Sigmoid colon (tissue), 7 donors: Measurements from ENCODE around the gene CFAP100. TPM values are rescaled to one million over a fixed set of nuclear protein-coding genes. Genes with fewer than 3 reads are reported as not detected.

ENCODE experiments used
- DNase-seq: peaks from one replicate; pipeline ENCODE4 v3.0.0-alpha.2; 2019
- H3K27ac ChIP-seq, 4 donors: fragments of 200-600 bp; sonication (generic); one replicate each; pipeline ENCODE4 v1.5.1; 2016 to 2019; ENCODE audit warnings: mild to moderate bottlenecking in 1 of 4
- H3K27me3 ChIP-seq, 3 donors: fragments of 200-600 bp; sonication (generic); one replicate each; pipeline ENCODE4 v1.5.1; 2019; ENCODE audit warnings: mild to moderate bottlenecking in 1 of 3
- H3K36me3 ChIP-seq, 4 donors: fragments of 200-600 bp; sonication (generic); one replicate each; pipeline ENCODE4 v1.5.1; 2016 to 2019
- H3K4me1 ChIP-seq, 4 donors: fragments of 200-600 bp; sonication (generic); one replicate each; pipeline ENCODE4 v1.5.1; 2017 to 2019
- H3K4me3 ChIP-seq, 4 donors: fragments of 200-600 bp; sonication (generic); one replicate each; pipeline ENCODE4 v1.5.1; 2017 to 2019; ENCODE audit warnings: mild to moderate bottlenecking in 2 of 4, moderate library complexity in 1 of 4
- H3K9me3 ChIP-seq, 4 donors: fragments of 200-600 bp in 3 of 4; sonication (generic) in 3 of 4; one replicate each; pipeline versions ENCODE4 v1.5.1 to v1.6.1; 2013 to 2019
- EP300 ChIP-seq, 4 donors: sonication (generic); formaldehyde crosslinking; IDR thresholded peaks; one replicate each; pipeline ENCODE4 v1.6.1; 2017; ENCODE audit warnings: antibody characterized with exemption in 4 of 4
- POLR2A ChIP-seq, 2 donors: fragments of 450-650 bp; IDR thresholded peaks; one replicate each; pipeline ENCODE4 v1.6.1; 2016; ENCODE audit warnings: antibody characterized with exemption in 2 of 2, mild to moderate bottlenecking in 2 of 2, moderate library complexity in 2 of 2
- POLR2AphosphoS5 ChIP-seq, 4 donors: sonication (generic); formaldehyde crosslinking; IDR thresholded peaks; one replicate each; pipeline ENCODE4 v1.6.1; 2017; ENCODE audit warnings: antibody characterized with exemption in 4 of 4
- WGBS, 2 donors: extraction: QIAGEN DNeasy Blood & Tissue Kit; methylation state at CpG; one replicate each; pipeline ENCODE4 v1.1.7; 2013; 5-methylcytosine and 5-hydroxymethylcytosine counted together
- intact Hi-C: fragments of 100-400 bp; cut with DNase I; formaldehyde crosslinking; loops from one replicate; pipeline ENCODE4 v1.15.1; 2023
- polyA plus RNA-seq, 3 donors: library from polyadenylated mRNA; stranded (reverse); fragments of 200-250 nt; gene quantifications; one replicate each; pipeline ENCODE4 v1.2.3, GENCODE V29; 2013
- total RNA-seq, 4 donors: library from RNA; depleted of rRNA; stranded (reverse); fragments of >200 nt; gene quantifications; one replicate each; pipeline ENCODE4 v1.1.0, GENCODE V29; 2016
- TF ChIP-seq, protein P1 (sequence below), 4 experiments: fragments of 450-650 bp in 3 of 4; fragments of 200-600 bp in 1 of 4; IDR thresholded peaks; one replicate each; pipeline ENCODE4 v1.5.1; 2016 to 2019; ENCODE audit warnings: antibody characterized with exemption in 4 of 4, mild to moderate bottlenecking in 3 of 4, moderate library complexity in 2 of 4
- donor health status: healthy with polysubstance abuse.
- donor health status: Bipolar disorder and iron deficiency.
- donor health status: healthy.

CFAP100 gene
- total and polyA plus RNA-seq, 7 donors, result not detected

DNA sequence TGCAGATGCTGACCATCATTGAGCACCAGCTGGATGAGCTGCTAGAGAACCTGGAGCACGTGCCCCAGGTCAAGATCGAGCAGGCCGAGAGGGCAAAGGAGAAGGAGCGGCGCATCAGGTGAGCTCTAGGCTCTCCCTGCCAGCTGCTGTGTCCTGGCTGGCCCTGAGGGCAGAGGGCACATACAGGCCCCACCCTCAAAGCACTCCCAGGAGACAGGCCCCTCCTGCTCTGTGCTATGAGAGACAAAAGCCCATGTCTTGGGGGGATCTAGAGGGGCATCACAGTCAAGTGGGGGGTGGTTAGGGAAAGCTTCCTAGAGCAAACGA lies 39.5 kb downstream of the CFAP100 start:
- H3K36me3 ChIP-seq, result peaks cover 5 to 35% (median 11%) of the 10 kb centered on the region in 4 donors
- DNase-seq, result peak; percentile 48
- H3K9me3 ChIP-seq, result no peaks in the 10 kb centered on the region
- H3K4me3 ChIP-seq, result no peak overlapping the region
- H3K27ac ChIP-seq, result no peak overlapping the region
- intact Hi-C loops, result no loop called here
- no peaks in the 10 kb centered on the region for H3K4me1 ChIP-seq
- TF ChIP-seq POLR2AphosphoS5 (IDR thresholded peaks at IDR 0.05) (no peak), POLR2A (IDR thresholded peaks at IDR 0.05) (no peak)
- TF ChIP-seq, protein P1, sequence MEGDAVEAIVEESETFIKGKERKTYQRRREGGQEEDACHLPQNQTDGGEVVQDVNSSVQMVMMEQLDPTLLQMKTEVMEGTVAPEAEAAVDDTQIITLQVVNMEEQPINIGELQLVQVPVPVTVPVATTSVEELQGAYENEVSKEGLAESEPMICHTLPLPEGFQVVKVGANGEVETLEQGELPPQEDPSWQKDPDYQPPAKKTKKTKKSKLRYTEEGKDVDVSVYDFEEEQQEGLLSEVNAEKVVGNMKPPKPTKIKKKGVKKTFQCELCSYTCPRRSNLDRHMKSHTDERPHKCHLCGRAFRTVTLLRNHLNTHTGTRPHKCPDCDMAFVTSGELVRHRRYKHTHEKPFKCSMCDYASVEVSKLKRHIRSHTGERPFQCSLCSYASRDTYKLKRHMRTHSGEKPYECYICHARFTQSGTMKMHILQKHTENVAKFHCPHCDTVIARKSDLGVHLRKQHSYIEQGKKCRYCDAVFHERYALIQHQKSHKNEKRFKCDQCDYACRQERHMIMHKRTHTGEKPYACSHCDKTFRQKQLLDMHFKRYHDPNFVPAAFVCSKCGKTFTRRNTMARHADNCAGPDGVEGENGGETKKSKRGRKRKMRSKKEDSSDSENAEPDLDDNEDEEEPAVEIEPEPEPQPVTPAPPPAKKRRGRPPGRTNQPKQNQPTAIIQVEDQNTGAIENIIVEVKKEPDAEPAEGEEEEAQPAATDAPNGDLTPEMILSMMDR (IDR thresholded peaks at IDR 0.05), result no peak
- WGBS, 2 donors, result 80 to 92% methylated on average over 6 of the region's 6 CpGs
- H3K27me3 ChIP-seq, result no peaks in the 10 kb centered on the region

DNA sequence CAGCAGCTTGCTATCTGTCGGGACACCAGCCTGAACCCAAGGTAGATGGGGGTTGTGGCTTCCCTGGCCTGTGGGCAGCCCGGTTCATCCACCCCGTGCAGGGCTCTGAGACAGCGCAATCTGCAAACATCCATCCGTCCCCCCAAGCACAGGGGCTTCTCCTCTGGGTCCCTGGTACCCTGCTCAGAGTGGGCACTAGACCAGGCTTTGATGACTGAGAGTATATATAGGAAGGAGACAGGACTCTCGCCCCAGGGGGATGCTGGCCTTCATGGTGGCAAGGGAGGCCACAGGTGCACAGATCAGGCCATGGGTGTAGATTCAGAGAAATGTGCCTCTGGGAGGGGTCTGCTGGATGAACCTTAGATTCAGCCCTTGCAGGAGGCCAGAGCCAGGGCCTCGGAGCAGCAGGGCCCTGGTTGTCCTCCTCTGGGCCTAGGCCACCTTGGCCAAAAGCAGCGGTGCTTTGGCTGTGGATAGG lies 40.3 kb downstream of the CFAP100 start:
- no peaks in the 10 kb centered on the region for H3K4me1 ChIP-seq
- no peak overlapping the region for H3K27ac ChIP-seq
- DNase-seq, result peak; percentile 46
- WGBS, 2 donors, result 94% methylated on average over 8 of the region's 8 CpGs
- TF ChIP-seq, protein P1 (IDR thresholded peaks at IDR 0.05), result no peak
- H3K36me3 ChIP-seq, result peaks cover 5 to 43% (median 11%) of the 10 kb centered on the region in 4 donors
- no peaks in the 10 kb centered on the region for H3K27me3 ChIP-seq
- H3K4me3 ChIP-seq, result no peak overlapping the region
- no peaks in the 10 kb centered on the region for H3K9me3 ChIP-seq
- intact Hi-C loops, result no loop called here

DNA sequence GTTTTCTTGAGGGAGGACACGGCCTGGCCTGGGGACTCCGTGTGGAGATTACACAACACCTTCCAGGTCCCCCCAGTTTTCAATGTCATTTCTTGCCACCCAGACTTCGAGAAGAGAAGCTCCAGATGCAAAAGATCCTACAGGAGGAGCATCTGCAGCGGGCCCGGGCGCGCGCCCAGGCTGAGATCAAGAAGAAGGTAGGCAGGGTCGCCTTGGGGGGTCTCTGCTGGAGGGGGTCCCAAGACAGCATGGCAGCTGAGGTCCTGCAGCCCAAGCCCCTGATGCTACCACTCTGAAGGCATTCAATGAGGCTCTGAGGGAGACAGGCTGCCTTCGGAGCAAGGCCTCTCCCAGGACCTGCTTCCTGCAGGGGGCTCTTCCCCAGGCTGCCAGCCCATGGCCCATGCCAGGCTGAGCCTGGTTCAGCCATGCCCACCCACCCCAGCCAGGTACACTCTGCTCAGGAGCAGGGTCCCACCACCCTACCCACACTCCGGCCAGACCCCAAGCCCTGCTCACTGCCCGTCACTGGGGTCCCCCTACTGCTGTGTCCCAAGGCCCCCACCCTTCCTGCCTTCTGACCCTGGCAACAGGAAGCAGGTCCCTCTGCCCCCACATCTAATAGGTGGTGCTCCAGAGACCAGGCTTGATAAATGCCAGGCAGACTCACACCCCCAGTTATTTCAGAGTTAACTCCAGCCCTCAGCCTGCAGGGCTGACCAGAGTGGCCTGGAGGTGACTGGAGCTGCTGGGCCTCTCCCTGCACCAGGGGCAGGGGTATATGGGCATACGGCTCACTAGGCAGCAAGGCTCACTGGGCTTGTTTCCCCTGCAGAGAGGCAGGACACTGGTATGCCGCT lies 41.0 kb downstream of the CFAP100 start:
- intact Hi-C loops, result no loop called here
- Histone ChIP-seq H3K27me3 (no peaks in the 10 kb centered on the region), H3K4me1 (no peaks in the 10 kb centered on the region), H3K36me3 (peaks cover 5 to 49% (median 11%) of the 10 kb centered on the region in 4 donors), H3K9me3 (no peaks in the 10 kb centered on the region), H3K27ac (no peak overlapping the region), H3K4me3 (no peak overlapping the region)
- peak; percentile 58 for DNase-seq
- 95 to 97% methylated on average over 14 of the region's 14 CpGs for WGBS, 2 donors
- no peak for TF ChIP-seq POLR2A (IDR thresholded peaks at IDR 0.05)
- TF ChIP-seq POLR2AphosphoS5 (IDR thresholded peaks at IDR 0.05), result no peak
- TF ChIP-seq EP300 (IDR thresholded peaks at IDR 0.05), result no peak
- TF ChIP-seq, protein P1 (IDR thresholded peaks at IDR 0.05), result no peak

DNA sequence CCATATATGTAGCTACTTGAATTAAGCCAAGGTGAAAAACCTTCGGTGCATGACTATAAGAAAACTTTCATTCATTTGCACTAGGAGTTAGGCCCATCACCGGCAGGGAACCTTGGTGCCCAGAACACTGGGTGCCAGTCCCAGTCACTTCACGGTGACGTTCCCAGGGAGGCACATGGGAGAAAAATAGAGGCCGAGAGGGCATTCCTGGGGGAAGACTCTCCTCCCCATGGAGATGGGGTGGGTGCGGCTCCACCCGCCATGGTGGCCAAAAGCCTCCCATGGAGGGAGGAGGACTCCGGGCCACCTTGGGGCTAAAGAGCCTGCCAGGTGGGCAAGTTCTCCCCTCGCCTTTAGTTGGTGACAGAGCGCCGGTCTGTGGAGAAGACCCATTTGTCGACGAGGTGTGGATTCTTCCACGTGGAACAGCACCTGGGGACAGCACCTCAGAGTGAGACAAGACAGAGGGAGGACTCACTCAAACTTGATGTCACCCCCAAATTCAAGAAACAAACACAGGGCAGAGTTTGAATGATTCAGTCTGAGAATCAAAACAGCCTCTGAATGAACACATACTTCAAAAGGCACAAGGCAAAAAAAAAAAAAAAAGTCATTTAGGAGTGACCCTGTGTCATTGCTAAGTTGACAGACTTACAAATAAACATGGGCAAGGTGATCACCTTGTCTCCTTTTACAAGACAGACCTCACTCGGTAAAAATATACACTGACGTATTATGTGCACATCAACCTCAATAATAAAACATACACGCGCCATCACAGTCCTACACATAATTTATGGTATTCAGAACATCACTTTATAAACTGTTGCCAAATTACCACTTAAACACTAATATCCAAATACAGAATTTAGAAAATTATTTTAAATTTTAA lies 42.4 kb downstream of the CFAP100 start:
- TF ChIP-seq, protein P1 (IDR thresholded peaks at IDR 0.05), result no peak
- TF ChIP-seq POLR2A (IDR thresholded peaks at IDR 0.05), result no peak
- TF ChIP-seq POLR2AphosphoS5 (IDR thresholded peaks at IDR 0.05), result no peak
- no peak for TF ChIP-seq EP300 (IDR thresholded peaks at IDR 0.05)
- intact Hi-C loops, result no loop called here
- DNase-seq, result no peak
- WGBS, 2 donors, result 95% methylated on average over 18 of the region's 18 CpGs
- H3K36me3 ChIP-seq, result peaks cover 5 to 60% (median 14%) of the 10 kb centered on the region in 4 donors
- H3K4me1 ChIP-seq, result no peaks in the 10 kb centered on the region
- no peaks in the 10 kb centered on the region for H3K9me3 ChIP-seq
- no peaks in the 10 kb centered on the region for H3K27me3 ChIP-seq
- H3K4me3 ChIP-seq, result no peak overlapping the region
- H3K27ac ChIP-seq, result no peak overlapping the region
